Activated CD4-positive, alpha-beta T cell treated with anti-CD3 and anti-CD28 coated beads, Interleukin-2, amount 50 U/mL, for 4 hours (primary cell): Measurements from ENCODE around the gene LPP.

ENCODE experiments used
- DNase-seq, 2 experiments: peaks; one replicate each; pipeline ENCODE4 v3.0.0-alpha.2; 2020

Gene LPP

GRCh38 chr3:188199386-188199785 is 45.4 kb downstream of the LPP start:
- no peak for DNase-seq

DNA sequence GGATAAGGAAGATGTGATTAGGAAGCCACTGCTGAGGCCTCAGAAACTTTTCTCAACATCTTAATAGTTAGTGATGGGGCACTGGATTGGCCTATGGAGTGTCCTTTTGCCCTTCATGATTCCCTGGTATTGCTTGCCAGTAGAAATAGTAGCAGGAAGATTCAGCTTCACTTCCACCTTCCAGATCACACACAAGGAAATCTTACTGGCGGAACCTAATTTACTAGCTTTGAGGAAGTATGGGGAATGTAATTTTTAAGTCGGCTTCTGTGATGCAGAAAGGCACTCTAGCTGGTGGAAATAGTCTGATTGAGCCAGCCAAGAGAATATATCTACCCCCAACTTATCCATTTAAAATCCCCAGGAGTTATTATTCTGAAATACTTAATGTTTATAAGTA is 46.5 kb downstream of the LPP start:
- no peak for DNase-seq

DNA sequence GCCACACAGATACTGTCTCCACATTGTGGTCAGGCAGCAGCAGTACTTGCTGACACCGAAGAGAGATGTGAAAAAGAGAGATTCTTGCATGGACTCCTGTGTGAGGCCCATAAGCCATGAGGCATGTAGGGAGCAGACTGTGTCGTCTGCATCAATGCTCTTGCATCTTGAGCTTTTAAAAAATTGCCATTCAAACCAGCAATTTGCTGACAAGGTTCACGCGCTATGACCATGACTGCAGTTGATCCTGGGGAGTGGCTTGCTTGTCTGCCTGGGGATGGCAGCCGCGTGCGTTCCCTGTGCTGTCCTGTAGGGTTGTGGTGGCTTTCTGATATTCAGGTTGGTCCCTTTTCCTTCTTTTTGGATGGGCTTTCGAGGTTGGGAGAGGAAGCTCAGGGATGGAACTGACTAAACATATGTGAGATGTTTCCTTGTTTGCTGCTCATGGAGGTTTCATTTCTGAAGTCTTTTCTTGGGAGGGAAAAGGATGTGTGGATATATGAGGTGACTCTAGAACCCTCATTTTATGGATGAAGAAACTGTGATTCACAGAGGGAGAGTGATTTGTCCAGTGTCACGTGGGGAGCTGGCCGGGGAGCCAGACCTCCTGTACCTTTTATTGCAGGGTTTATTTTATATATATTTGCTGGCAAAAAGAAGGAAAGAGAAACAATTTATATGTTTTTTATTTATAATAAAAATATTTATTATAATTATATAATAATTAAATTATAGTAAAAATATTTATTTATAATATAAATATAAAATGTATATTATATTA is 48.6 kb downstream of the LPP start:
- DNase-seq: no peak

DNA sequence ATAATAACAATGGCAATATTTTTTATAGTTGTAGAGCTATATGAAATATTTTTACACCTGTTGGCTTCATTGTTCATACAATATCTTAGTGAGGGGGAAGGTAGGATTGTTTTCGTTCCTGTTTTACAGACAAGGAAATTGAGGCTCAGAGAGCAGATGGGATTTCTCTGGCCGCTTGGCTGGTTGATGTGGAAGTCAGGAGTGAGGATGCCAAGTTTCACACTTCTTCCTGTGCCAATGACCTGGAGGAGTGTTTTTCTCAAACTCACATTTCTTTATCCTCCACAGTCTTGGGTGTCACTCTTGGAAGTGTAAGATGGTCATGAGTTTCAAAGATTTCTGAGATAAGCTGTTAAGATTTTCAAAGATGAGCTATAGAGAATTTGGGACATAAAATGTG is 50.6 kb downstream of the LPP start:
- no peak for DNase-seq

DNA sequence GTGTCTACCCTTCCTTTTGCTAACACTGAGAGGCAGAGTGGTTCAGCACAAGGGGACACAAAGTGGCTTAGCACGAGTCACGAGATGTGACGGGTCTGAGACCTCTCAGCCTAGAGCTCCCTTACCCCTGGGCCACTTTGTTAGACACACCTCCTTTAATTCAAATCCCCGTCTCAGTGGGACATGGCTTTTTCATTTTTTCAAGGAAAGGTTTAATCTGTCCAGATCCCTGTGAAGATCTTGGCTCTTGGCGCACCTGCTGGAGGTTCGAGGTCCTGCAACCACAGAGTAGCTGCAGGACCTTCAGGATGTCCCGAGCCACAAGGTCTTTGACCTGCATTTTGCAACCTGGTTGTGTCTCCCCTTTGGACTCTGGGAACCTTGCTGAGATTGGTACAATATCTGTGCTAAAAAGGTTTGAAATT is 52.0 kb downstream of the LPP start:
- no peak for DNase-seq

GRCh38 chr3:188206787-188207186 is 52.8 kb downstream of the LPP start:
- DNase-seq: no peak

DNA sequence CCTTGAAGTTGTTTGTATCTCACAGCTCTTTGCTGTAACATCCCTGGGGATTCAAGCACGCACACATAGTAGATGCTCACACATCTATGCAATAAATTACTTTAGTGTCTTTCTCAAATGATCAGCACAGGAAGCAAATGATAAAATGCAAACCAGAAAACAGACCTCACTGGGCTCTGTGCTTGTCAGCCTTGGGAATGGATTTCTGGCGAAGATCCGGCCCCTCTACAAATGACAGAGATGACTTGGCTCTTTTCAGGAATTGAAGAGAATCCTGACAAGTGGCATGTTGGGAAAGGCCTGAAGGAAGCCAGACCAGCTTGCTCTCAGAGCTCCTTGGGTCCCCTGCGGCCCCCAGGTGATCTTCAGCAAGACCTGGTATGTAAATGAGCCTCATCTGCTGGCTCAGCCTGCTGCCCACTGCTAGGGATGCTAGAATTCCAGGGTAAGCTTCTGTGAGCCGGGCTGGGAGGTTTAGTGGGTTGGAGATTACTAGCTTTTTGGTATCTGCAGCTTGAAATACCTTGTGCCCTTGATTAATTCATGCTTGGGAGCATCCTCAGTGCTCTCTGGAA is 54.1 kb downstream of the LPP start:
- DNase-seq: no peak

GRCh38 chr3:188208516-188208981 is 54.6 kb downstream of the LPP start:
- no peak for DNase-seq

DNA sequence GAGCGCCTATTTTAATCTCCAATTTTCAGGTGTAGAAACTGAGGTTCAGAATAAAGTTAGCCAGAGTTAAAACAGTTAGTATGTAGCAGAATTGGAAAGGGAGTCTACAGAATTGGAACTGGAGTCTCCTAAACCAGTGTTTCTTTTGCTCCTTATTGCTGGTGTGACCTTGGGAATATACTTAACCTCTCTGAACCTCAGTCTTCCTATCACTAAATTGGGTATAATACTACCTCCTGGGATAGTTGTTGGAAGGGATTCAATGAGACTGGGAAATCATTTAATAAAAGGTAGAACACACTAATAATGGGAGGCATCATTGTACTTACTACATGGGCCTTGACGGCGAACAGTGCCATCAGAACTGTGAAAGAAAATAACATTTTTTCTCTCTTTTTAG is 55.1 kb downstream of the LPP start:
- no peak for DNase-seq

- DNase-seq: no peak
Measured at GRCh38 chr3:188209740-188210139, 55.8 kb downstream of the LPP start.

GRCh38 chr3:188211476-188211875 is 57.5 kb downstream of the LPP start:
- no peak for DNase-seq

GRCh38 chr3:188212308-188212969 is 58.5 kb downstream of the LPP start:
- no peak for DNase-seq

DNA sequence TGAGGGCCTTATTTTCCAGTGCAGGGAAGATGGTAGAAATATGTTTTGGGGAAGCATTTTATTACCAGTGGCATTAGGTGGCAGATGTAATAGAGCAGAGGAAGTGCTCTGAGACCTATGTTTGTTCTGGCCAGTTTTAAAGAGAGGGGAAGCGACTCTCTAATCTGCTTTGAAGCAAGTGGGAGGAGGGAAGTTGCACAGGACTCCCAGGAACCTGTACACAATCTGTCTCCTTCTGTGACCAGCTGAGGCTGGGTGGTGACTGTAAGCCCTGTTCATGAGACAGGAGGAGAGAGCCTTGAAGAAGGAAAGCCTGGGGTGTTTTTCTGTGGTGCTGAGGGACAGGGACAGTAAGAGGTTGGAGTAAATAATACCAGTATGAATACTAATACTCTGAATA is 60.5 kb downstream of the LPP start:
- DNase-seq: no peak

- no peak for DNase-seq
Measured at GRCh38 chr3:188215129-188215528, 61.2 kb downstream of the LPP start.

DNA sequence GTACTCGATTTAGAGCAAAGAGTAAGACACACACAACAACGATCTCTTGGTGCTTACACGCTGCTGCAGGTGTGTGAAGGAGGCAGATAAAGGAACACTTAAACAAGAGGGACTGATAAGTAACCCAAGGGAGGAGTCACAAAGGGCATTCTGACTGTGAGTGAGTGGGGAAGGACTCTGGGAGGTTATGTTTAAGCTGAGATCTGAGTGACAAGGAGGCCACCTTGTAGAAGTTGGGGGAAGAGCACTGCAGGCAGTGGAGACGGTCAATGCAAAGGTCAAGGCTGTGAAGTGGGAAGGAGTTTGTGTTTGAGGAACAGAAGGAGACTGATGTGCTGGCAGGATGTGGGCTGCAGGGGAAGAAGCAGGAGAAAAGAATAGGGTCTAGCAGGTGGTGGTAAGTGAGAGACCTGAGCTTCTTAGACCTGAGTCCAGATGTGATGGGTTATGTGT is 63.1 kb downstream of the LPP start:
- no peak for DNase-seq

DNA sequence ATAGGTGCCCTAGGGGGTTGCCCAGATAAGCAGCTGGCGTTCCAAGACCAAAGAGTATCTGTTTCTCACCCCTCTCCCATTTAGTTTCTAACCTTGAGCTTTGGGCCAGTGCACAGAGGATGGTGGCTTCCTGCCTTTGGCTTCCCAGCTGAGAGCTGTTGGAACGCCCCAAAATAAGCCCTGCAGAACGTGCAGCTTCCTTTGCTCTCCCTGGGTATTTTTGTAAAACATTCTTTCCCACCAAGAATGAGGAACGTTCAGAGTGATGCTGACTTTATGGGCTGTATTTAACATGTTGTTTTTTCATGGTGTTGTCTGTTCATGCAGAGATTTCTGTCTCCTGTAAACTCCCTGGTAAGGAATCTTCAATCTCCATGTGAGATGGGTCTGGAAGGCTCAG is 63.8 kb downstream of the LPP start:
- DNase-seq: no peak

DNA sequence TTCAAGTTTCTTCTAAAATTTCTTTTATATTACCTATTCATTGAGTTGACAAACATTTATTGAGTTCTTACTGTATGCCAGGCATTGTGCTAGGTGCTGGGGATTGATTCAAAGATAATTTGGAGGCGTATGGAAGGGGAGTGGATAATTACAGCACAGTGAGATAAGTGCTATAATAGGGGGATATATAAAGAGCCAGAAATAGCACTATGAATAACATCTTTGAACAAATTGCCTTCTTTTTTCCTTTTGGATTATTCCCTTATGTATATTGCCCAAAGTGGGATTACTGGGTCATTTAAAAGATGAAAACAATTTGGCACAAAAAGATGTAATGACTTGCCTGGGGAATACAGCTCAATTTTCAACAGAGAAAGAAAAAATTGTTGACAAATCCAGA is 64.6 kb downstream of the LPP start:
- no peak for DNase-seq

DNA sequence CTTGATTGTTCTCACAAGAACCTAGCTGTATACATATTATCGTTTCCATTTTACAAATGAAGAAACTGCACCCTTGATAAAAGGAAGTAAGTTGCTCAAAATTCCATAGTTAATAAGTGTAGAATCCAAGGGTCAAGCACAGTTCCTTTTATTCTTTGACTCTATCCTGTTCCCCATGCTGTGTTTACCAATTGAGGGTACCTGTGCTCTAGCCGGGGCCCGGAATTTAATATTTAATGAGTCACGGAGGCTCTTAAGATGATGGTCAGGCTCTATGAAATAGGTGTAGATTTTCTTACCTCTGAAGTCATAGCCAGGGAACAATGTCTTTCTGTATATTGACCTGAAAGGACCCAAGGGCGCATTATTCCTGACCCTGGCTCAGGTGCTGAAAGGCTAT is 65.2 kb downstream of the LPP start:
- DNase-seq: no peak

DNA sequence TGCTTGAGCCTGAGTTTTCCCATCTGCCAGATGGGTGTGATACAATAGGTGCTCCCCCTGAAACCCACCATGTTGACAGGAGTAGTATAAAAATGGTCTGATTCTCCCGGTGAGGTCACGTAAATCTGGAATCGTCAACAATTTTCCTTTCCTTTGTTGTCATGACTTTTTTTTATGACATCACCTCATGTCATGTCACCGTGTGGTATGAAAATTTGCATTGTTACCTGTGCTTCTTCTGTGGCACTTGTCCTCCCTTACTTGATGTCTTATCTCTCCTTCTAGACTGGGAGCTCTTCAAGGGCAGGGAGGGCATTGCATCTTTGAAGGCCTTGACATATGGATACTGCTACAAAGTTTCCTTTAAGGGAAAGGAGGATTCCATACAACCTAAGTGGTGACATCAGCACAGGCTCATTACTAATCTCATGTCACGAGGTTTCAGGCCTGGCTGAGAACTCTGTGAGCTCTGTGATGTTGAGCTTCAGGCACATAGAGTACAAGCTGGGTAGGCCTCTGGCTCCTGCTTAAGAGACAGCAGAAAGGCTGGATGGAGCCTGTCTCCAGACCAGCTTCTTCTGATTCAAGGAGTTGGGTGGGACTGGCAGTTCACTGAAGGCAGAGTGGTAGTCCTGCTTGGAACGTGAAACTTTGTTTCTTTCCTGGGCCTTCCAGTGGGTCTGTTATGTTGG is 66.3 kb downstream of the LPP start:
- no peak for DNase-seq

DNA sequence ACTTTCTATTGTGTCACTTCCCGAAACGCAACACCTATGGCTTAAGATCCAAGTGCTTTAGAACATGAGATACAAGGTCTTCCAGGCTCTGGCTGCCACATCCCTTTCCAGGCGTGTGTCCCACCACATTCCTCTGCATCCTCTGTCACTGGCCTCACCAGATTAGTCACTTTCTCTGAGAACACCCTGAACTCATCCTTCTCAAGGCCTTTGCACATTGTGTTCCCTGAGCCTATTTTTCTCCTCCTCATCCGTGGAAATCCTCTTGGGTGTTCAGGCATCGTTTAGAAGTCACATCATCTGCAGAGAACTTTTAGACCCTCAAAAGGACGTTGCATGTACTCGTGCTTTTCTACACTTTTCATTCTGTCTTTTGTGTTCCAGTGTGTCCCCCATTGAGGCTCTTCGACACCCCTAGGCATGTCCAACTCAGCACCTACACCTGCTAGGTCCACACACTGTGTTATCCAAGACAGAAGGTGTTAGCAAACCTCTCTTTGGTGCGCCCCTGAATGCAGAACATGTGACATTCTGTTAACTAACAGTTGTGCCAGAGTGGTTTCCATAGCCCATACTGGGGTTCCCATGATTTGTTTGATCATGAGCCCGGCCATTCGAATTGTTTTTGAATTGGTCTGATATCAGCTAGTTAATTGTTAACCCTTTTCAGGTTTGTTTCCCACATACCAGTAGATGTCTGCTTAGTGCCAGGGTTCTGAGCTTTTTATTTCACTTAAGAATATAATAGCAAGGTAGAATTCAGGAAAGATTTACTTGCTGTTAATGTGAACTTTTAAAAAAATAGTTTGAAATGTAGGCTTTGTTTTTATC is 67.2 kb downstream of the LPP start:
- no peak for DNase-seq

DNA sequence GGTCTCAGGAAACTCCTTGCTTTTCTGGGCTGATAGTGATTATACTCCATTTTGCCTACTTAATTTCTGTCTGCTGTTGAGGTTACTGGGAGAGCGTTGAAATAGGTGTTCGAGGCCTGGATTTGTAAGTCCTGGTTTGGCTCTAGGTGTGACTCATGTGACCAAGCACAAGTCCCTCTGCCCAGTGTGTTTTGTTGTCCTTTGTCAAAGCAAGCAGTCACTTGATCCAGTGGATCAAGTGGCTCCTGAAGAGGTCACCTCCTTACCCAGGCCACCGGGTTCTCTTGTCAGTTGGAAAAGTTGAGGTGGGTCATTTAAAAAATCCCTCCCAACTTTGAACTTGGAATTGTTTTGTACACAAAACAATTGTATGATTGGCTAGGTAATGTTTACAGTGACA is 70.0 kb downstream of the LPP start:
- DNase-seq: no peak

DNA sequence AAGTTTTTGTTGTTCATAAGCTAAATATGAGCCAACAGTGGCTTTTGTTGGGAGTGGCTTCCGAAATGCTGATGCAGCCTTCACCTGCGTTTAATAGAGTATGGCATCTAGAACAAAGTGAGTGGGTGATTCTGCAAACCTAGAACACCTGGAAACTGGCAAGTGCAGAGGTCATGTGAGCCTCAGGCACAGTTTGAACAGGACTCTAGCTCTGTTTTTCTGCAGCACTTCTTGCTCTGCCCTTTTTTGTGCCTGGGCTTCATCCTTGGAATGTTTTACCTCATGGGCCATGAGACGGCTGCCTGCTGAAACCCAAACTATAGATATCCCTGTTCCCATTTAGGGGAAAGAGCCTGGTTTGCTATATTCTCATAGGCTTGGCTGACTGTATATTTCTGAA is 73.5 kb downstream of the LPP start:
- no peak for DNase-seq

GRCh38 chr3:188229177-188229576 is 75.2 kb downstream of the LPP start:
- DNase-seq: no peak
